Neutrophil (primary cell): Measurements from ENCODE around the gene NAGLU.

Source experiments
- H3K27ac ChIP-seq: fragments of 200-600 bp; sonication (generic); 2 replicates; pipeline ENCODE4 v1.5.1; 2016; ENCODE audit warnings: mild to moderate bottlenecking, moderate library complexity
- H3K27me3 ChIP-seq: fragments of 200-600 bp; sonication (generic); 2 replicates; pipeline ENCODE4 v1.6.0; 2016; ENCODE audit warnings: mild to moderate bottlenecking
- H3K36me3 ChIP-seq: fragments of 200-600 bp; sonication (generic); 2 replicates; pipeline ENCODE4 v1.5.1; 2017
- H3K4me1 ChIP-seq, 2 experiments: fragments of 200-600 bp in 1 of 2; sonication (generic) in 1 of 2; 1 replicate in 1 of 2; 2 replicates in 1 of 2; pipeline versions ENCODE4 v1.5.1 to v1.6.1; 2013 to 2016; ENCODE audit warnings: low read depth in 1 of 2, low read length in 1 of 2, mild to moderate bottlenecking in 1 of 2, moderate library complexity in 1 of 2; ENCODE audit not compliant: control insufficient read depth in 1 of 2, insufficient read depth in 1 of 2
- H3K4me3 ChIP-seq, 2 experiments: fragments of 200-600 bp in 1 of 2; sonication (generic) in 1 of 2; 1 replicate in 1 of 2; 2 replicates in 1 of 2; pipeline ENCODE4 v1.5.1; 2013 to 2016; ENCODE audit warnings: low read depth in 1 of 2, low read length in 1 of 2, mild to moderate bottlenecking in 1 of 2, moderate library complexity in 1 of 2
- H3K9me3 ChIP-seq: fragments of 200-600 bp; sonication (generic); 2 replicates; pipeline ENCODE4 v1.5.1; 2016
- CTCF ChIP-seq: fragments of 200-600 bp; sonication (generic); IDR thresholded peaks from 2 replicates; pipeline ENCODE4 v1.5.1; 2016; ENCODE audit warnings: antibody characterized with exemption

Gene NAGLU

GRCh38 chr17:42521036-42521435 lies 15.0 kb upstream of the NAGLU start:
- H3K9me3 ChIP-seq = no peaks in the 10 kb centered on the region
- peaks cover 67% of the 10 kb centered on the region for H3K36me3 ChIP-seq
- H3K4me1 ChIP-seq = peaks cover 47% of the 10 kb centered on the region in 2 experiments
- no peak for TF ChIP-seq CTCF
- no peak overlapping the region for H3K27ac ChIP-seq
- H3K27me3 ChIP-seq = no peaks in the 10 kb centered on the region
- no peak overlapping the region for H3K4me3 ChIP-seq

DNA sequence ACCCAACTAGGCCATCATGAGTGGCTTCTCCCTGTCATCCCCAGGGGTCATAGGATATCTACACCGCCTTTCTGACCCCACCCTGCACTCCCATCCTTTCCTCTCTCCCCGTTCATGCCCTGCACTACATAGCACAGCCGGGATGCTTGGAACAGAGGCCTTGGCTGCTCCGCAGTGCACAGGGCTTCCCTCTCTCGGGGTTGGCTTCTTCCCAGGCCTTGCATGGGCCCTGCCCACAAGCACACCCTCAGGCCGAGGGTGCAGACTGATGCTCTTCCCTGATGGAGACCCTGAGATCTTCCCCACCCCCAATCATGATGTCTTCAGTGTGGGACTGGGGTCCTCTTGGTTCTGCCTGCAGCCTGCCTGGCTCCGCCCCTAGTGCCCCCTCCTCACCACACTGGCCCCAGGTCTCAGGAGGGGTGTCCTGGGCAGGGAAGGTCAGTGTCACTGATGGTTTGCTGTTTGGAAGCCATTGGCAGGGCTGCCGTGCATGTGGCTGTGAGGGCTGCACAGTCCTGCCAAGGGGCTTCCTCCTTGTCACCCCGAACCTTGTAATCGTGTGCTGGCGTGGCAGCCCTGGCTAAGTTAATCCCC lies 14.3 kb upstream of the NAGLU start:
- Histone ChIP-seq H3K36me3 (peaks cover 60% of the 10 kb centered on the region), H3K4me1 (peaks cover 41% of the 10 kb centered on the region in 2 experiments), H3K27ac (no peak overlapping the region), H3K9me3 (no peaks in the 10 kb centered on the region), H3K4me3 (no peak overlapping the region), H3K27me3 (no peaks in the 10 kb centered on the region)
- no peak for TF ChIP-seq CTCF

DNA sequence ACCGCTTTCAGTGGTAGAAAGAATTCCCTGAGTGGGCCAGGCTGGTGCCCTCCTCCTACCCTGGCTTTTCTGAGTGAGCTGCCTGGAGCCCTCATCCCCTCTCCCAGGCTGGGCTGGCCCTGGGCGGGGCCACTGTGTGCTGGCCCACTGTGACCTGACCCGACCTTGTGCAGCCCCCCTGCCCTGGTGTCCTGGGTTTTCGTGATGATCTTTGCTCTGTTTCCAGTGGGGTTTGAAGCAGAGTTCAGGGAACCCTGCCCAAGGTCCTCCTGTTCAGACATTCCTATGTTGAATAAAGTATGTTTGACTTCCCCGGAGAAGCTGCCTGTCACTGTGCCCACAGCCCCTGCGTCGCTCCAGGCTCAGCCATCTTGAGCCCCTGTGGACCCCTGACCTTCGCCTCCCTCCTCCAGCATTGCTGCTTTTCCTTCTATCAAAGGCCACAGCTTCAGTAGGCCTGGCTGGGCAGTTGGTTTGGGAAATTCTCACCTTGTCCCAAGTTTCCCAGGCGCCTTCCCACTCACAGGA lies 13.7 kb upstream of the NAGLU start:
- peaks cover 54% of the 10 kb centered on the region for H3K36me3 ChIP-seq
- peaks cover 39% of the 10 kb centered on the region in 2 experiments for H3K4me1 ChIP-seq
- no peaks in the 10 kb centered on the region for H3K27me3 ChIP-seq
- no peak overlapping the region for H3K4me3 ChIP-seq
- TF ChIP-seq CTCF = no peak
- H3K9me3 ChIP-seq = no peaks in the 10 kb centered on the region
- H3K27ac ChIP-seq = no peak overlapping the region

DNA sequence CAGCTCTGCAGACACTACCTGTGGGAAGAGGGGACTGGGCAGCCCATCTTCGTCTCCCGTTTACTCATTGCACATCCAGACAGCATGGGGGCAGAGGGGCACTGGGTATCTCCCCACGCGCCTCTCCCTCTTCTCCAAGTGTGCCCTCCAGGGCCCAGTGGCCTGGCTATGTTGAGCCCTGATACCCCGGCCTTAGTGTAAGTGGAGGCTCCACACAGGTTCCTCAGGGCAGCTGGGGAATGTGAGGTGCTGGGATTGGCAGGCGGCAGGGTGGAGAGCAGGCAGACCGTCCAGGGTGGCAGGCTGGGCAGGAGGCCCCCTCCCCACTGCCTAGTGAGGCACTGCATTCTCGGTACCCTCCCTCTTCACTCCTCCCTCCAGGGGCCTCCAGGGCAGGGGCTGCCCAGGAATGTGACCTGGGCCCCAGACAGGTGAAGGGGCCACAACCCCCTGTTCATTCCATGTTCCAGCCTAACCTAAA lies 13.2 kb upstream of the NAGLU start:
- Histone ChIP-seq H3K4me1 (peaks cover 35 to 38% of the 10 kb centered on the region in 2 experiments), H3K4me3 (no peak overlapping the region), H3K36me3 (peaks cover 50% of the 10 kb centered on the region), H3K9me3 (no peaks in the 10 kb centered on the region), H3K27ac (no peak overlapping the region), H3K27me3 (no peaks in the 10 kb centered on the region)
- TF ChIP-seq CTCF = no peak

GRCh38 chr17:42525221-42525620 lies 10.8 kb upstream of the NAGLU start:
- no peaks in the 10 kb centered on the region for H3K27me3 ChIP-seq
- H3K4me1 ChIP-seq = peaks cover 25 to 31% of the 10 kb centered on the region in 2 experiments
- no peak for TF ChIP-seq CTCF
- no peak overlapping the region for H3K27ac ChIP-seq
- H3K4me3 ChIP-seq = no peak overlapping the region
- H3K9me3 ChIP-seq = no peaks in the 10 kb centered on the region
- H3K36me3 ChIP-seq = peaks cover 34% of the 10 kb centered on the region
